Gastrocnemius medialis (tissue), 4 donors: Measurements from ENCODE around the gene ETV6.

Experiments used
- POLR2A ChIP-seq, 2 donors: fragments of 450-650 bp; IDR thresholded peaks; one replicate each; pipeline ENCODE4 v1.6.1; 2017; ENCODE audit warnings: antibody characterized with exemption in 2 of 2, mild to moderate bottlenecking in 2 of 2, moderate library complexity in 2 of 2
- TF ChIP-seq, protein P1 (sequence below), 5 experiments: fragments of 450-650 bp in 3 of 5; fragments of 200-600 bp in 2 of 5; sonication (generic) in 2 of 5; IDR thresholded peaks in 4 of 5; conservative IDR thresholded peaks in 1 of 5; 1 replicate in 4 of 5; 2 replicates in 1 of 5; pipeline ENCODE4 v1.5.1; 2016 to 2019; ENCODE audit warnings: antibody characterized with exemption in 5 of 5, mild to moderate bottlenecking in 3 of 5, moderate library complexity in 3 of 5

DNA sequence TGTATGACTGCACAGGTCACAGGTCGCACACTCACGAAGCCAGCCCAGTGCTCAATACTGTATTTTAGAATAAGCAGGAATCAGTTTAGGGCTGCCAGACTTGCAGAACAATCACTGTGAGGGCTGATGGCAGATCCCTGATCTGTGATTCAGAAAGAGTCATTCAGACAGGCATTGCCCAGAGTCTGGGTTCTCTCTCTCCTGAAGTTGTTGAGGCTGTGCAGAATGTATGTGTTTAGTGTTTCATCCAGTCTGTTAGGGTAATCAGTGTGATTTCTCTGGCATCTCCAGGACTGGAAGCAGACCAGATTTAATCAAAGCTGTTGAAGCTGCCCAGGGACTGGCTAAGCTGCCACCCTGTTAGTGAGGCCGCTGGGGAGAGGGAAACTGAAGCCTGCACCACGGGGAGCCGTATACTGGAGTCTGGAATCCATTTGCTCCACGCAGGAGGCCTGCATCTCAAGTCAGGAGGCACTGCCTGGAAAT, 69.3 kb downstream of the ETV6 start:
- TF ChIP-seq, protein P1, sequence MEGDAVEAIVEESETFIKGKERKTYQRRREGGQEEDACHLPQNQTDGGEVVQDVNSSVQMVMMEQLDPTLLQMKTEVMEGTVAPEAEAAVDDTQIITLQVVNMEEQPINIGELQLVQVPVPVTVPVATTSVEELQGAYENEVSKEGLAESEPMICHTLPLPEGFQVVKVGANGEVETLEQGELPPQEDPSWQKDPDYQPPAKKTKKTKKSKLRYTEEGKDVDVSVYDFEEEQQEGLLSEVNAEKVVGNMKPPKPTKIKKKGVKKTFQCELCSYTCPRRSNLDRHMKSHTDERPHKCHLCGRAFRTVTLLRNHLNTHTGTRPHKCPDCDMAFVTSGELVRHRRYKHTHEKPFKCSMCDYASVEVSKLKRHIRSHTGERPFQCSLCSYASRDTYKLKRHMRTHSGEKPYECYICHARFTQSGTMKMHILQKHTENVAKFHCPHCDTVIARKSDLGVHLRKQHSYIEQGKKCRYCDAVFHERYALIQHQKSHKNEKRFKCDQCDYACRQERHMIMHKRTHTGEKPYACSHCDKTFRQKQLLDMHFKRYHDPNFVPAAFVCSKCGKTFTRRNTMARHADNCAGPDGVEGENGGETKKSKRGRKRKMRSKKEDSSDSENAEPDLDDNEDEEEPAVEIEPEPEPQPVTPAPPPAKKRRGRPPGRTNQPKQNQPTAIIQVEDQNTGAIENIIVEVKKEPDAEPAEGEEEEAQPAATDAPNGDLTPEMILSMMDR (IDR thresholded peaks at IDR 0.05 in 4 of 5, conservative IDR thresholded peaks at IDR 0.05 in 1 of 5), result no peak
- no peak for TF ChIP-seq POLR2A (IDR thresholded peaks at IDR 0.05)
